ENCODE data around the gene ATOH8. TPM values are rescaled to one million over a fixed set of nuclear protein-coding genes. Genes with fewer than 3 reads are reported as not detected.

Gene ATOH8
- total RNA-seq, 1 experiment from 2014 or later, result 107 TPM

- Histone ChIP-seq H3K4me3 (no peak overlapping the region), H3K27me3 (no peaks in the 10 kb centered on the region), H3K4me1 (peaks cover 26% of the 10 kb centered on the region), H3K9me3 (replicated peaks) (no peaks in the 10 kb centered on the region), H3K27ac (no peak overlapping the region), H3K36me3 (peaks cover 11% of the 10 kb centered on the region)
- peak; percentile 78 to 87 for DNase-seq
Observed at GRCh38 chr2:85750587-85751575, 2.9 kb upstream of the ATOH8 start.

DNA sequence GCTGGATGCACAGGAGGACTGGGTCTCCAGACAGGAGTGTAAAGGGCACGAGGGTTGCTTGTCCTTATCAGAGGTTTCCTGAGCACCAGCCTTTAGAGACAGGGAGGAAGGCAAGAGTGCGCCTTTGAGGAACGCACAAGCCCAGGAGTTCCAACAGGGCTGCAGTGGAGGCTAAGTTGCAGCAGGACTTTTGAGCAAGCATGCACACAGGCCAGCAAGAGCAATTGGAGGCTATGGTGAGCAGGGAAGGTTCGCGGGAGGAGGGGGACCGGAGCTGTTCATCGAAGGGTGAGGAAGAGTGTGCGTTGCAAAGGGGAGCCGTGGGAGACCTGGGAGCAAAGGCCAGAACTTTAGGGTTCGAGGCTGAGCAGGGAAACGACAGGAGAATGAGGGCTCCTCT is 2.2 kb upstream of the ATOH8 start:
- Histone ChIP-seq H3K27ac (no peak overlapping the region), H3K9me3 (replicated peaks) (no peaks in the 10 kb centered on the region), H3K27me3 (no peaks in the 10 kb centered on the region), H3K4me1 (peaks cover 20% of the 10 kb centered on the region), H3K4me3 (no peak overlapping the region), H3K36me3 (peaks cover 13% of the 10 kb centered on the region)
- DNase-seq, result no peak

DNA sequence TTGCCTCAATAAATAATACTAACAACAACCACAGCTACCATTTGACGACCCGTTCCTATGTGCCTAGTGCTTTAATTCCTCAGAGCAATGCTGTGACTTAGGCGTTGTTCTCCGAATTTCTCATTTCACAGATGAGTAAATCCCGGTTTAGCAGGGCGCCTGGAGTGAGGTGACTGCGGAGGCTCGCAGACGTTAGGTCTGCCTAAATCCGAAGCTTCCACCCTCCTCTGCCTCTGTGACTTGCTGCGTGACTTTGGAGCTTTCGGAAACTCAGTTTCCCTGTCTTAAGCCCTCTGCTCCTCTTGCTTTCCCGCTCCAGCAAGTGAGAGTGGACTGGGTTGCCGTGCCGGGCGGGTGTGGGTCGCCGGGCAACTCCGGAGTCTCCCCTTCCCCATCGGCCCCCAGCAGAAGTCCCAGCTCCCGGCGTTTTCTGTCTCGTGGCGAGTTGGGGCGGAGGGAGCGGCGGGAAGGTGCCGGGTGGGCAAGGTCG is 711 bp upstream of the ATOH8 start:
- DNase-seq, result no peak
- Histone ChIP-seq H3K27ac (peak overlapping the region; percentile 95), H3K4me1 (peaks cover 35% of the 10 kb centered on the region), H3K27me3 (no peaks in the 10 kb centered on the region), H3K36me3 (peaks cover 28% of the 10 kb centered on the region), H3K4me3 (peak overlapping the region; percentile 88), H3K9me3 (replicated peaks) (no peaks in the 10 kb centered on the region)

DNA sequence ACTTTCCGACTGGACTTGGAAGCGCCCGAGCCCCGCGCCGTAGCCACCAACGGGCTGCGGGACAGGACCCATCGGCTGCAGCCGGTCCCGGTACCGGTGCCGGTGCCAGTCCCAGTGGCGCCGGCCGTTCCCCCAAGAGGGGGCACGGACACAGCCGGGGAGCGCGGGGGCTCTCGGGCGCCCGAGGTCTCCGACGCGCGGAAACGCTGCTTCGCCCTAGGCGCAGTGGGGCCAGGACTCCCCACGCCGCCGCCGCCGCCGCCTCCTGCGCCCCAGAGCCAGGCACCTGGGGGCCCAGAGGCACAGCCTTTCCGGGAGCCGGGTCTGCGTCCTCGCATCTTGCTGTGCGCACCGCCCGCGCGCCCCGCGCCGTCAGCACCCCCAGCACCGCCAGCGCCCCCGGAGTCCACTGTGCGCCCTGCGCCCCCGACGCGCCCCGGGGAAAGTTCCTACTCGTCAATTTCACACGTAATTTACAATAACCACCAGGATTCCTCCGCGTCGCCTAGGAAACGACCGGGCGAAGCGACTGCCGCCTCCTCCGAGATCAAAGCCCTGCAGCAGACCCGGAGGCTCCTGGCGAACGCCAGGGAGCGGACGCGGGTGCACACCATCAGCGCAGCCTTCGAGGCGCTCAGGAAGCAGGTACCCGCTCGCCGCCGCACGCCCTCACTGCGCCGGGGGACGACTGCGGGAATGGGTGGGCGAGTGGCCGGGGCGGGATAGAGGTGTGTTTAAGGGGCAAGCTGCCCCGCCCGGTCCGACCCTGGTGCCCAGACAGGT is 713 bp downstream of the ATOH8 start:
- Histone ChIP-seq H3K27ac (peak overlapping the region; percentile 95), H3K4me3 (peak overlapping the region; percentile 88), H3K4me1 (peaks cover 49% of the 10 kb centered on the region), H3K9me3 (replicated peaks) (no peaks in the 10 kb centered on the region), H3K27me3 (no peaks in the 10 kb centered on the region), H3K36me3 (peaks cover 38% of the 10 kb centered on the region)
- DNase-seq, result peak; percentile 71 to 73

DNA sequence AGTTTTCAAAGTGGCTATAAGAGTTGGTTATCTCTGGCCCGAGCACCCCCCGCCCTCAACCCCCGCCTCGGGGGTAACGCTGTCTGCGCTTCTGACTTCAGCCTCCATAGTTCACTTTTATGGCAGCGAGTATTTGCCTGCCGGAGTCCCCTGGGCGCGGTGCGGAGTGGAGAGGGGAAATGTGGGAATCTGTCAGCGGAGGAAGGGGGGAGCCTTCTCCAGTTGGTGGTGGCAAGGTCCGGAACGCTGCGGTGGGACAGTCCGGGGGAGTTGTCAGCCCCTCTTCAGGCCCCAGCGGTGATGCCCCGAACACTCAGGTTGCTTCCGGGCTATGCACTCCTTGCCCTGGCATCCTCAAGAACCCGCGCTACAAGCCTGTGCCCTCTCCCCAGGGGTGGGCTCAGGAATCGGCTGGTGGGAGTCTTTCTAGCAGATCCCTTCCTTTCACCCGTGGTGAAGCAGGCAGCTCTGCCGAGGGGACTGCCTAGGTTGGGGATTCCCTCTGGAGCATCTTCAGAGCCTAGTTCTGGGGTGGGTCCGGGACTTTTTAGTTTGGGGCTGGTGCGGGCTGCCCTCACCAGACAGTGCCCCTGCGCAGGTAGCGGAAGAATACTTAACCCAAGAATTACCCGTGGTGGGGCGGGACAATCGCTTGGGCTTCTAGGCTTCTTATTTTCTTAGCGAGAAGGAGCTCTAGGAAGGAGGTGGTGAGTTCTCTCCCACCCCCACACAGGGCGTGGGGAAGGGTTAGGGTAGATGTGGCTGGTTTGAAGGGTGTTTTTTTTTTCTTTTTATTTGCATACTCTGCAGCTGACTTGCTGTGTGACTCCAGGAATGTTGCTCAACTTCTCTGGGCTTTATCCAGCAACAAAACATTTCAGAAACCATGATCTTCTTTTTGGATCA is 1.6 kb downstream of the ATOH8 start:
- Histone ChIP-seq H3K27me3 (no peaks in the 10 kb centered on the region), H3K27ac (peak overlapping the region; percentile 95), H3K9me3 (replicated peaks) (no peaks in the 10 kb centered on the region), H3K36me3 (peaks cover 43% of the 10 kb centered on the region), H3K4me3 (peak overlapping the region; percentile 88), H3K4me1 (peaks cover 58% of the 10 kb centered on the region)
- peak in 1 of 2 experiments; percentile 52 for DNase-seq

DNA sequence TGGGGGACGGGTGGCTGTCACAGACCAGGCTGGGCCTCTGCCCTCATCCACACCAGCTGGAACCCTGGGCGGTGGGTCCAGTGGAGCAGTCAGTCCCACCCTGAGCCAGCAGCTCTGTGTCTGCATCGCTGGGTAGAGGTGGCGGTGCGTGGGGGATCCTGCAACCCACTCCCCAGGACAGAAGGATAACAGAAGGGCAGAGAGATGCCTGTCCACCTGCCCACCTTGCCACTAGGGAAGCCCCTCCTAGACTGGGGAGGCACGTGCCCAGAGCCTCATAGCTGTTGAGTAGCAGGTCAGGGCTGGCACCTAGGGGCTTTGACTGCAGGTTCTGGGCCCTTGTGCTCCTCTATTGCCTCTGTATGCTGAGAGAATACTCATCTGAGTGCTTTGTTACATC is 2.4 kb downstream of the ATOH8 start:
- H3K9me3 ChIP-seq (replicated peaks), result no peaks in the 10 kb centered on the region
- H3K27ac ChIP-seq, result peak overlapping the region; percentile 25; the same call in 1 of the 2 replicates
- no peaks in the 10 kb centered on the region for H3K27me3 ChIP-seq
- H3K4me3 ChIP-seq, result peak overlapping the region; percentile 88
- no peak for DNase-seq
- peaks cover 51% of the 10 kb centered on the region for H3K36me3 ChIP-seq
- peaks cover 60% of the 10 kb centered on the region for H3K4me1 ChIP-seq

- DNase-seq, result peak in 1 of 2 experiments; percentile 47
- Histone ChIP-seq H3K27me3 (no peaks in the 10 kb centered on the region), H3K9me3 (replicated peaks) (no peaks in the 10 kb centered on the region), H3K4me3 (peak overlapping the region; percentile 88), H3K36me3 (peaks cover 52% of the 10 kb centered on the region), H3K27ac (peak overlapping the region; percentile 25; the same call in 1 of the 2 replicates), H3K4me1 (peaks cover 60% of the 10 kb centered on the region)
Observed at GRCh38 chr2:85756822-85757435, 3.1 kb downstream of the ATOH8 start.

GRCh38 chr2:85757860-85758259 is 4.1 kb downstream of the ATOH8 start:
- H3K4me3 ChIP-seq, result no peak overlapping the region
- peaks cover 61% of the 10 kb centered on the region for H3K36me3 ChIP-seq
- H3K4me1 ChIP-seq, result peaks cover 63% of the 10 kb centered on the region
- H3K9me3 ChIP-seq (replicated peaks), result no peaks in the 10 kb centered on the region
- H3K27me3 ChIP-seq, result no peaks in the 10 kb centered on the region
- no peak overlapping the region for H3K27ac ChIP-seq
- DNase-seq, result no peak

DNA sequence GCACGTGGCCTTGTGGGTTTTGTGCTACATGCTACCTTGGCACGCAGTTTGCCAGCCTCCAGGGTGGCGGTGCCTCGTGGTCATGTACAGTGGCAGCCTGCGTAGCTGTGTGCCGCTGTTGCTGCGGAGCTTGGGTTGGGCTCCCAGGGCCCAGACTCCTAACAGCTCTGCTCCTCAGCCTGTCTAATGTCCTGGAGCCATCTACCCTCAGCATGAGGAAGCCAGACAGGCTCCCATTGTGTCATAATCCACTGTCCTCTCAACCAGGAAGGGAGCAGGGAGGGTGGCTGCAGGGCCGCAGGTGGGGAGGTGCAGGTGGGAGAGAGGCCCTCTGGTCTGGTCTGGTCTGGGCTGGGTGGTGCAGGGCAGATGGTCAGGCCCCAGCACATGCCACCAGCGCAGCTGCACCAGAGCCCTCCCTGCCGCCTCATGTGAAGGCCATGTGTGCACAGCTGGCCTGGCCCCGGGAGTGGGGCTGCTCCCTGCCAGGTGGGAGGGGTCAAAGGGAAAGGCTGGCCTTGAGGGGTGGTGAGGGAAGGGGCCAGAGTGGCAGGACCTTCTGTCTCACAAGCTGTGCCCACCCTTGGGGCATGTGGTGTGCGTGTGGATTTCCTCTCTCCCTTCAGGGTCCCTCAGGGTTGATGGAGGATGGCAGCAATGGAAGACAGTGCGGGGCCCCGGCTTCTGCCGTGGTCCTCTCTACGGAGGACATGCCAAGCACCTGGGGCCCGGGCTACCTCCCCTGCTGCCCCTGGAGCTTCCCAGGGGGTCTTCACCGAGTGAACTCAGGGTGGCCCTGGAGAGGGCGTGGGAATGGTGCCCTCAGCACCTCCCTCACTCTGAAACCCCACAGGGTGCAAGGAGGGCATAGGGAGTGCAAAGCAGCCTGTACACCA is 4.8 kb downstream of the ATOH8 start:
- Histone ChIP-seq H3K4me3 (no peak overlapping the region), H3K36me3 (peaks cover 68% of the 10 kb centered on the region), H3K9me3 (replicated peaks) (no peaks in the 10 kb centered on the region), H3K27me3 (no peaks in the 10 kb centered on the region), H3K4me1 (peaks cover 70% of the 10 kb centered on the region), H3K27ac (peak overlapping the region; percentile 14; the same call in 1 of the 2 replicates)
- DNase-seq, result peak; percentile 83

- Histone ChIP-seq H3K27me3 (no peaks in the 10 kb centered on the region), H3K4me3 (no peak overlapping the region), H3K9me3 (replicated peaks) (no peaks in the 10 kb centered on the region), H3K4me1 (peaks cover 74% of the 10 kb centered on the region), H3K27ac (peak overlapping the region; percentile 14; the same call in 1 of the 2 replicates), H3K36me3 (peaks cover 75% of the 10 kb centered on the region)
- no peak for DNase-seq
Observed at GRCh38 chr2:85759257-85759613, 5.4 kb downstream of the ATOH8 start.

GRCh38 chr2:85760371-85760770 is 6.6 kb downstream of the ATOH8 start:
- DNase-seq, result no peak
- H3K27me3 ChIP-seq, result no peaks in the 10 kb centered on the region
- peaks cover 86% of the 10 kb centered on the region for H3K4me1 ChIP-seq
- no peak overlapping the region for H3K27ac ChIP-seq
- no peaks in the 10 kb centered on the region for H3K9me3 ChIP-seq (replicated peaks)
- no peak overlapping the region for H3K4me3 ChIP-seq
- H3K36me3 ChIP-seq, result peaks cover 78% of the 10 kb centered on the region

DNA sequence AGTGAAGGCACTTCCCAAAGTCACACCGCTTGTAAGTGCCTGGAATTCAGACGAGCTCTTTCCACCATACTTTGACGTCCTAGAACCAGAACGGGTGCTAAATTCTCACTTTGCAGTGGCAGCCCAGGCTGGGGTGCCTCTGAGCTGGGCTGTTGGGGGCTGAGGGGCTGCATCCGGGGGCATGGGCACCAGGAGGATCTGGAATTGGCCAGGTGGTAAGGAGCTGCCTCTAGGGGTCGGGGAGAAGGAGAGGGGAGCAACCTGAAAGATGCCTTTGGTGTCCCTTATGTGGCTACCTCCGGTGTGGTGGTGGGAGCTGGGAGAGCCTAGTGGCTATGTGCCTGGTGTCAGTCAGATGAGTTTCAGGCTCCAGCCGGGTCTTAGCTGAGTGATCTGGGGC is 7.1 kb downstream of the ATOH8 start:
- Histone ChIP-seq H3K36me3 (peaks cover 80% of the 10 kb centered on the region), H3K9me3 (replicated peaks) (no peaks in the 10 kb centered on the region), H3K27me3 (no peaks in the 10 kb centered on the region), H3K27ac (peak overlapping the region; percentile 16; the same call in 1 of the 2 replicates), H3K4me3 (no peak overlapping the region), H3K4me1 (peaks cover 91% of the 10 kb centered on the region)
- DNase-seq, result no peak

- Histone ChIP-seq H3K27ac (peak overlapping the region; percentile 16; the same call in 1 of the 2 replicates), H3K4me1 (peaks cover 97% of the 10 kb centered on the region), H3K4me3 (no peak overlapping the region), H3K27me3 (no peaks in the 10 kb centered on the region), H3K9me3 (replicated peaks) (no peaks in the 10 kb centered on the region), H3K36me3 (peaks cover 85% of the 10 kb centered on the region)
- DNase-seq, result peak; percentile 69 to 84
Observed at GRCh38 chr2:85761512-85761944, 7.7 kb downstream of the ATOH8 start.
